CD4-positive, alpha-beta T cell treated with Interleukin-17A for 4 hours (primary cell): ENCODE results near the gene ADRM1.

Experiments used
- DNase-seq: peaks from one replicate; pipeline ENCODE4 v3.0.0-alpha.2; 2020; ENCODE audit warnings: mixed read lengths

ADRM1 gene

DNA sequence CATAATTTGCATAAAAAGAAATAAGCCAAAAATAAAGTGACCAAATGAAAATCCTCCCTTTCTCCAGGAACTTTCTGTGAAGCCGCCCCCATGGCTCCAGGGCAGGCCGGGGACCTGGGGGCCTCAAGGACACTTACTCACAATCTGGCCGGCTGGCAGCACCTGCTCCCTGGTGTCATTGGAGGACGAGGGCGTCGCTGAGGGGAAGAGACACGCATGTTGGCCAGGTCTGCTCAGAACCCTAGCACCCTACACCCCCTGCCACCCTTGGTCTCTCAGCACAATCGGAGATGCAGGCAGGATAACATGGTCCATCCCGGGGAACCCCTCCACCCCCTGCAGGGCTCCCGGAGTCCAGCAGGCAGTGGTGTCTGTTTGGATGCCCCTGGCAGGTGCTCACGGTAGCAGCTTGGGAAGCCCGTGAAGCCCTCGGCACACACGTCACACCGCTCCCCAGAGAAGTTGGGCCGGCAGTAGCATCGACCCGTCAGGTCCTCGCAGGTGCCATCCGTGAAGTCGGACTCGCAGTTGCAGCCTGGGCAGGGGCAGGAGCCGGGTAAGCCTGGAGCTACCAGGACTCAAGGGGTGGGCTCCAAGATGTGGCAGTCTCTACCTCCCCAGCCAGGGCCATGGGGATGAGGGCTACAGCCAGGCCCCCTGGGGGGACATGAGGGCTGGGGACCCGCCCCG is 43.0 kb downstream of the ADRM1 start:
- DNase-seq: no peak

DNA sequence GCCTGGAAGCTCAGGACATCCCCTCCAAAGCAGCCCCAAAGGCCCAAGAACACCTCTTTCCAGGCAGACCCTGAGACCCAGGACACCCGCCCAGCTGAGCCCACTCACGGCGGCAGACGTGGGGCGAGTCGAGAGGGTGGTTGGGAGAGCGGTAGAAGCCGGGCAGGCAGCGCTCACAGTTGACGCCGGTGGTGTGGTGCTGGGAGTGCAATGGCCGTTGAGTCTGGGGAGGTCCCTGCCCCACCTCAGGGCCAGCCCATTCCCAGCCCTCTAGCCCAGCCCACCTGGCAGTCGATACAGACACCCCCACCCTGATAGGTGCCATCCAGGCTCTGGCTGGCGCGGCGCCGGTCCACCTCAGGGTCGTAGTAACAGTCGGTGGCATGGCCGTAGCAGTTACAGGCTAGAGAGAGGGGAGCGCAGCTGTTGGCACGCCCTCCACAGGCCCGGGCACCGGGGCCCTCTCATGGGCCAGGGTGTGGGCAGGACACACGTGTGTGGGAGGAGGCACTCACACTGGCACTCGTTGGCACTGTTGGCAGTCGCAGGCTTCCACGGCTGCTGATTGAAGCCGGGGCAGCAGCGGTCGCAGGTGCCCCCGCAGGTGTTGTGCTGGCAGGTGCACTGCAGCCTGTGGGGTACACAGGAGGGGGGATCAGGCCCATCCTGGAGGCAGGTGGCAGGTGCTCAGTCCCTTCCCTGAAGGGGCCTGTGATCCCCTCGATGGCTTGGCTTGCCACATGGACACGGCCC is 43.8 kb downstream of the ADRM1 start:
- DNase-seq: no peak

DNA sequence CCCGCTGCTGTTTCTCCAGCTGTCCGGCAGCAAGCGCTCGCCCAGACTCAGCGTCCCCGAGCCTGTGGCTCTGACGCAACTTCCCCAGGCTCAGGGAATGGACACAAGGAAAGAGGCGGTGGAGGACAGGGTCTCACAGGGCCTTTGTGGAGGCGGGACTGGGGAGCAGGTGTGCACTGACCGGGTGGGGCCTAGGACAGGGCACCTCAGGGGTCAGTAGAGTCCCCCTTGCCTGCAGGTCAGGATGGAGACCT is 44.3 kb downstream of the ADRM1 start:
- no peak for DNase-seq

DNA sequence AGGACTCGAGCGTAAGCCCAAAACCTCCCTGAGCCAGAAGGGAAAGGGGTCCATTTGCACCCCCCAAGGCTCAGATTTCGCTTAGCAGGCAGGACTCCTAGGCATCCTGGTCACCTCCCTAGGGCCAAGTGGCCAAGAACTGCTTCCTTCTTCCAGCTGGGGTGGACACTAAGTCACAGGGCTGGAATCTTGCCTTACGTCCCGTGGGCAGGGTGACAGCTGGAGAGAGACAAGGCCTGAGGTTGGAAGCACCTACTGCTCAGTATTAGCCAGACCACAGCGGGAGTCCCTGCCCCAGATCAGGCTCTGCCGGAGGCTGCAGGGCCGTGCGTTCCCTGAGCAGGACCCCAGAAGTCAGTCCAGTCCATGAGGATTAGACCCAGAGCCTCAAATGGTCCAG is 44.6 kb downstream of the ADRM1 start:
- no peak for DNase-seq

DNA sequence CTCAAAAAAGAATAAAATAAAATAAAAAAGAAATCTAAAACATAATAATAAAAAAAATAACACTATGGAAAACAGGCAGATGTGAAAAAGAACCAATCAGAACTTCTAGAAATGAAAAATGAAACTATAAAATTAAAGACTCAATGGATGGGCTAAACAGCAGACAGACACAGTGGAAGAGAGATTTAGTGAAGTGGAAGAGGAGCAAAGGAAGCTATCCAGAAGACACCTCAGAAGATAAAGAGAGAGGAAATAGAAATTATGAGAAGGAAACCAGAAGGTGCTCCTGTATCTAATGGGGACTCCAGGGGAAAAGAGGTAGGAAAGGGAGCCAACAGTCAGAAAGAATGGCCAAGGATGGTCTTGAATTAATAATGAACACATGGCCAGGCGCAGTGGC is 45.8 kb downstream of the ADRM1 start:
- no peak for DNase-seq

DNA sequence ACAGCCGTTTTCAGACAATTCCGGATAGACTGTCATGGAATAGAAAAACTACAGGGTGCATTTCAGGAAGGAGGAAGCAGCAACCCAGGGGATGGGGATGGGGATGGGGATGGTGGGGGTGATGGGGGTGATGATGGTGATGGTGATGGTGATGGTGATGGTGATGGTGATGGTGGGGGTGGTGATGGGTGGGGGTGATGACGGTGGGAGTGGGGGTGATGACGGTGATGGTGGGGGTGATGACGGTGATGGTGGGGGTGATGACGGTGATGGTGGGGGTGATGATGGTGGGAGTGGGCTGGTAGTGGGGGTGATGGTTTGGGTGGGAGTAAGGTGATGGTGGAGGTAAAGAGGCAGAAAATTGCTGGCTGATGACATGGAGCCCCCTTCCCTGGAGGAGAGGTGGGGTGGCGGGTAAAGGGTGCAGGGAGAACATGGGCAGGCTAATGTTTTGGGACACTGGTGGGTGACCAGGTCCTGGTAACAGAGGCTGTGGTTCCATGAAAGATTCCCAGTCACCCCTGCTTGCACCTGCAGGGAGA is 46.8 kb downstream of the ADRM1 start:
- DNase-seq: no peak

DNA sequence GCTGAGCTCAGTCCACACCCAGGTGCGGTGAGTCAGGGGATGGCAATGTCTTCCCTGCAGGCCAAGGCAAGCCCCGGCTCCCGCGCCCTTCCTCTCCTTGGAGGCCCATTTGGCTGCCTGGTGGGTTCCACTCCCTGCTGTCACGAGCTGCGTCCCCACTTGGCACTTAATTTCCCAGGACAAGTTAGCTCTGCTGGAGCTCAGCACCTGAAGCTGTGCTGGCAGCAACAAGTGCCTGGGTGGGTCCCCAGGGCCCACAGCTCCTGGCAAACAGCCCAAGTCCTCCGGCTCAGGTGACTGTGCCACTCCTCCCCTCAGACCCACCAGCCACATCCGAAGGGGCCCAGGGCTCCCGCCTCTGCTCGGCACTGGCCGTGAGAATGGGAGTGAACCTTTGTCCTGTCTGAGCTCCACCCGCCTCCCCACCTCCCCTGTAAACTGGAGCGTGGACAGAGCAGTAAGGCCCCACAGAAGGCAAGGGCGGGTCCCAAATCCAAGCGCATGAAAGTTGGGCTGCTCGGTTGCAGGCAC is 47.4 kb downstream of the ADRM1 start:
- DNase-seq: no peak

DNA sequence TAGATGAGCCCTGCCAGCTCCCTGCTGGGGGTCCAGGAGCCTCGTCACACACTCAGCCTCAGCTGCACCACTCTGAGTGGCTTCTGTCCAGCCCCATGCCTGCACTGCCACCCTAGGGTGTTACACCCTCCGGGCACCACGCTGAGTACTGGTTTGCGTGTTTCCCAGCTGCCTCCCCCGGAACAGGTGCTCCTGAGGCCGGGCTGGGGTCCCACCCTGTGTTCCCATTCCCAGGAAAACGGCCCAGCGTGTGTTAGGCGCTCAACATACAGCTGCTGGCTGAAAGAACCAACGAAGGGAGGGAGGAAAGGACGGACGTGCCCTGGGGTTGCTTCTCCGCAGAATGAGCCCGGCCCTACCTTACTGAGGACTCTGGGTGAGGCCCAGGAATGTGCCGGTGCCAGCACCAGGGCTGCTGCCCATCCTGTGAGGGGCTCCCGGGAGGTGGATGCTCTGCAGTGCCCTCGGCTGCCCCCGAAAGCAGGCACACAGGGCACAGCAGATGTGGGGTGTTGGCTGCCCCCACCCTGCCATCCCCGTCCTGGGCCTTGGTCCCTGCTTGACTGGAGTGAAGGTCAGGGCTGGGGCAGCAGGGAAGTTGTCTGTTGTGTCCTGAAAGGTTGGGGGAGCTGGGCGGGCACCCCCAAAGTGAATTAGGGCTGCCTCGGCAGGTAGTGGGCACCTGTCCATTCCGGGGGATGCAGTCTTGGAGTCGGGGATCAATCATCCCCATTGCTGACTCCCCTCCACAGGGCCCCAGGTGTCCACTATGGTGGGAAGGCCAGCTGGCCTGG is 48.0 kb downstream of the ADRM1 start:
- no peak for DNase-seq

DNA sequence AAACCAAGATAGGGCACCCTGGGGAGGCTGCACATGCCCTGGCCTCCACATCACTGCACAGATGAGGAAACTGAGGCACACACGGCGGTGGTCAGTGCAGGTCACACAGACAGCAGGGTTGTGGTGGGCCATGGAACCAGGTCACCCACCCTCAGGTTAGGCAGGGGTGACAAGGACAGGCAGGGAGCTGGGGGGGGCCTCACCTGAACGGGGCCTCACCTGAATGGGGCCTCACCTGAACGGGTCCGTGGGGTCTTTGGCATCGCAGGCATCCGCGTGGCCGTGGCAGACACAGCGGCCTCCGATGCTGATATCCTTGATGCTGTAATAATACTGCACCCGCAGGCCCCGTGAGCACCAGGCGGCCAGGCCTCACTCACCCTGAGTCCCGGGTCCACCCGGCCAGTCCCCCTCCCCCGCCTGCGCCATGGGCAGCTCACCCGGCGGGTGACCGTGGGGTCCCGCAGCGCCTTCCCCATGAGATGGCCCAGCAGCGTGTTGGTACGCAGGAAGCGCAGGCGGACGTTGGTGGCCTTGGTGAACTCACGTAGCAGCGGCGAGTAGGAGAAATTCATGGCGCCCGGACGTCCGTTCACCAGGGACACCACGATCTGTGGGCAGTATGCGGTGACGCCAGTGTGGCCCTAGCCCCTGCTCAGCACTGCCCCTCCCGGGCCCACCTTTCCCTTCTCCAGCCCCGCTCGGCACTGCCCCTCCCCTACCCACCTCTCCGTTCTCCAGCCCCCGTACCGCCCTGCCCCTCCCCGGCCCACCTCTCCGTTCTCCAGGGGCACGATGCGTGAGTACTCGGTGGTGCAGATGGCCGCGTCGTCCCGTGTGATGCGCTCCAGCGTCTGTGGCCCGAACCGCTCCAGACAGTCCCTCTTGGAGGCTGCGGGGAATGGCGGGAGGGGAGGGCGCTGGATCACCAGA is 48.9 kb downstream of the ADRM1 start:
- no peak for DNase-seq

DNA sequence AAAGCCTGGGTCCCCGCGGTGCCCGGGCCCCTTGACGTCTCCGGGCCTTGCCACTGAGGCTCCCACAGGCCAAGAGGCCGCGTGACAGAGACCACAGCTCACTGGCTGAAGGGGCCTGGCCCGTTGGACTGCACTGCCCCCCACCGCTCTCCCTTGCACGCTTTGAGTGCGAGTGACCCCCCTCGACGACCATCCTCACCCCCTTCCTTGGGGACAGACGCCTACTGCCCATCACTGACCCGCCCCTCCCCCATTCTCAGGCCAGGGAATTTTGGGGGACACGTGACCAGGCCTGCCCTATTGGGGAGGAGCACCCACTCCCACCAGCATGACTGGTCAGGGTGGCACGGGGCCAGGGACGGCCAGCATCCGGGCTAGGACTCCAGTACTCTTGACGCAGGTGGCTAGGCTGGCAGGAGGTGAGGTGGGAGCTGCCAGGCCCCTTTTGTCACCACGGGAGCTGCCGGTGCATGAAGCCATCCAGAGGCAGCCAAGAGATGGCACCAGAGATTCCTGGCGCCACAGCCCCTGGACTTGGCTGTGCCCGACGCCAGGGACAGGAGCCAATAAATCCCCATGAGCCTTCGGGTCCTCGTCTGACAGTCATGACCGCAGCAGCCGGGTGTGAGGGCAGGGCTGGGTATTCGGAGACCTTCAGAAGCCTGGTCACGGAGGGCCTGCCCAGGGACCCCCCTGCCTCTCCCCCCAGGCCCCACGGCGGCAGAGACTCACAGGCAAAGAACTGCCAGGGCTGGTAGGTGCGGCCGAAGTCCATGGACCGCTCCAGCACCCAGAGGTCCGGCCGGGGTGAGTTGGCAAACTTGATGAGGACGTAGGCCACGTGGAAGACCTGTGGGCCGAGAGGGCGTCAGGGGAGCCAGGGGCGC is 49.8 kb downstream of the ADRM1 start:
- DNase-seq: no peak

DNA sequence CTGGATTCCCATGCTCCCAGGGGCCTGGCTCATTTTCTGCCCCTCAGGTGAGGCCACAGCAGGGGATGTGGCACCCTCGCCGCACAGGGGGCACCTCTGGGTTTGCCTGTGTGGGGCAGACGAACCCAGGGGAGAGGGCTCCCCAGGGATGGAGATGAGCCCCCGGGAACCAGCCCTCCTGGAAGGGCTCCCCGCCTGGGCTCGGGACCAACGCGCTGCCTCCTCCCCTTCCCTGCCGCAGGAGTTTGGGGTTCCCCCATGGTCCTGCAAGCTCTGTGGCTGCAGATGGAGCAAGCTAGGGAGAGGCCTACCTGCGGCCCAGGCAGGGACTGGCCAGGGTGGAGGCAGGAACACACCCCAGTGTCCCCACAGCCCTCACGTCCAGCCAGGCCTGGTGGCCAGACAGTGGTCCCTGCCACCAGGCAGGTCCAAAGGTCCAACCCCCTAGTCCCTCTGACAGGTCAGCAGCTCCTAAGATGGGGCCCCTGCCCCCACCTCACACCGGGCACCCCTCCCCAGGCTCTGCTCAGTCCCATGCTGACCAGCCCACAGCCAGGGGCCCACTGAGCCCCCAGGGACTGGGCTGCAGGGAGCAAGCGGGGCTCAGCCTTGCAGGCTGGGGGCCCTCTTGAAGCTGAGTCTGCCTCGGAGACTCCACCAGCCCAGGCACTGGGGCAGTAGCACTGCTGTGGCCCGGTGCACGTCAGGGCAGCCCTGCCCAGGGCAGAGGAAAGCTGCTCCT is 50.7 kb downstream of the ADRM1 start:
- no peak for DNase-seq

DNA sequence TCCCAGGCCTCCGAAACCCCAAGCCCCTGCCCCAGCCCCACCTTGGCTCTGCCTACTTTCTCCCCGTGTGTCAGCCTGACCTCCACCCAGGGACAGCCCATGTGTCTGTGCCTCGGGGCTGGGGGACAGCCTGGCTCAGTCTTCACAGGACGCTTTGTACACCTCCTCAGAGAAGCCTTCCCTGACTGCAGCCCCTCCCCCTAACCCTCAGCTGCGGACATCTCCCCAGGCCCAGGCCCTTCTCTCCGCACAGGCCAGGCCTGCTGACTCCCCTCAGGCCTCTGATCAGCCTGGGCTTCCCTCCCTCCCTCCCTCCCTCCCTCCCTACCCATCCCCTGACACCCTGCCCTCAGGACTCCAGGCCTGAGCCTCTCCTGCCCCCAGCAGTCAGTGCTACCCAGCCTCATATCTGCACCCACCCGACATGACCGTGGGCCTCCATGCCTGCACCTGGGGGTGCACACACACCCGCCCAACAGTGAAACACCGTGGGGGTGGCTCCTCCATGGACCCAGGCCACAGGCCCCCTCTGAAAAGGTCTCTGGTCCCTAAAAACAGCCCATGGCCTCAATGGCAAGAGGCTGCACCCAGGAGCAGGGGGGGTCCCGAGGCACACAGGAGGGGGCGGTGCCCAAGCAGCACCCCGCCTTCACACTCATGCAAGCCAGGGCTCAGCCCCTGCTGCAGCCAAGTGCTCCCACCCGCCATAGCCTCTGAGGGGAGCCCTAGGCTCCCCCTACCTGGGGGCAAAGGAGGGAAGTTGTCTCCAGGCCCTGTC is 51.4 kb downstream of the ADRM1 start:
- DNase-seq: no peak

DNA sequence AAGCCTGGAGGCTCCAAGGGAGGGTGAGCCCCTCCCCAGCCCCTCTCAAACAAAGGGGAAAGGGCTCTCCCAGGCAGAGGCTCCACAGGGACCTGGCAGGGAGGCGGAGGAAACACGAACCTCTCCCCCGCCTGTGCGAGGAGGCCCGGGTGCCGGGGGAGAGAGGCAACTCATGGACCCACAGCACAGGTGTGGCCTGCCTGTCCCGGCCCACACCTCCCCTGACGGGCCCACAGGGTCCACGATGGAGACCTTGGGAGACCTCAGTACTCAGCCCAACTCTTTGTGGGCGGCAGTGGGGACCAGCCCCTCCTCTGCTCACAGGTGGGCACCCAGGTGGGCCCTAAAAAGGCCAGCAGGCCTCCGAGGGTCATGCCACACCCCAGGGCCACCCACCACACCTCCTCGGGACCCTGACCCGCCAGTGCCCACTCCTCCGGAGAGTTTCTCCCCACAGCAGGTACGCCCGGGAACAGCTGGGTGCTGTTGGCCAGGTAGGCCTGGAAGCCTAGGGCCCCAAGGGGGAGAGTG is 52.1 kb downstream of the ADRM1 start:
- DNase-seq: no peak

DNA sequence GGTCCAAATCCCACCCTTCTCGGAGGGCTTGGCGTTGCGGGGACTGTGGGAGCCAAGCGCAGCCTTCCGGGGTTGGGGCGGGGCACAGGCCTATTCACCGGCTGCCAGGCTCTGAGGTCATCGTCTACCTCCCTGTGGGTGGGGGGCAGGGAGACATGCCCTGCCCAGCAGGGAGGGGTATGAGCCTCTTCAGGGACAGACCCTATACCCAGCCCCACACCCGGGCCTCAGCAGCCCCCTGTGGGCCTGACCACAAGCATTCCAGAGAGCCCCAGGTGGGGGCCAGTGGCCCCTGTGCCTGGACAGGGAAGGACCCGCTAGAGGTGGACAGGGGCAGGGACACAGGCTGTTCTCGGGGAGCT is 52.7 kb downstream of the ADRM1 start:
- DNase-seq: no peak

DNA sequence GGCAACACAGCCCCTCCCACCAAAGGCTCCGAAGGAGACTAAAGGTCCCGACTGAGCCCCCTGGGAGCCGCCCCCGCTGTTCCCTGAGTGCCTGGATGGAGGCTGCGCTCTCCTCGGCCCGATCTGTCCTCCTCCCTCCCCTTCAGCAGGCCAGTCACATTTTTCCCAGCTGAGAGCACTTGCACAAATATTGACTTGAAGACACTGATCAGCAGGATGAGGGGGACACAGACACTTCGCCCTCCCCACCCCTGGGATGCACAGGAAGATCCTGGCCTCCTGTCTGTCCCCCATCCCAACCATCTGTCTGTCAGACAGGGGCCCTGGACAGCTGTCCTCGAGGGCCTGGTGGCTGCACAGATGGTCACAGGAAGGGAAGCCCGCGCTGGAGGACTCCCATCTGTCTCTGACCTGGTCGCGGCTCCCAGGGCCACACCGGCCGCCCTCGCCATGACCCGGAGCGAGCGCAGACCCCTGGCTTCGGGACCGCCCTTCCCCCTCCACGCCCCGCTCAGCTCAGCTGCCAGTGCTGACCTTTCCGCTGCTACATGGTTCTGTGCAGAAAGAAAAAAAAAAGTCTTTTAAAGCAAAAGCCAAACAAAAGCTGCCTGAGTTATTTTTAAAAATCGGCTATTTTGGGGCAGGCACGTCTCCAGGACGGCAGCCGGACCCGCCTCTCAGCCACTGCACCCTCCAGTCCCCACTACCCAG is 53.2 kb downstream of the ADRM1 start:
- no peak for DNase-seq

DNA sequence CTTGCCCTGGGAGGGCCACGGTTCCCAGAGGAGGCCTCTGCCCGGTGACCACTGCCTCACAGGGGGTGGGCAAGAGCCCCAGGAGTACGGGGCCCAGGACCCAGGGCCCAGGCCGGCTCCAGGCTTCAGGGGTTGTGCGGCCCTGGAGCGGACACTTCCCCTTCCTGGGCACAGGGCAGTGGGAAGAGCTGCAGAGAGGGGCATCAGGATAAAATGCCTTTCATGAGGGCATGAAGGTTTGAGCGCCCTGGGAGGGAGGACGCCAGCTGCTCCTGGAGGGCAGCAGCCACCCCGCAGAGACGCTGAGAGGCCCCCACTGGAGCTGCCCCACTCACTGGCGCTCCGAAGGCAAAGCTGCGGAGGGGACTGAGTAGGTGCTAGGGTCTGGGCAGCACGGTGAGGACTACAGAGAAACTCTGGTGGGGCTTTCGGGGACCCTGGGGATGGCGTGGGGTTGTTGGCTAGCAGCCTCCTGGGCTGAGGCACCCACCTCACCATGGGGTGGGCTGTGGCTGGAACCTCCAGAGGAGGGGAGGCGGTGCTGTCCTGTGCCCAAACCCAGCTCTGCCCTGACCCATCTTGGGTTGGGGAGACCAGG is 53.9 kb downstream of the ADRM1 start:
- no peak for DNase-seq

DNA sequence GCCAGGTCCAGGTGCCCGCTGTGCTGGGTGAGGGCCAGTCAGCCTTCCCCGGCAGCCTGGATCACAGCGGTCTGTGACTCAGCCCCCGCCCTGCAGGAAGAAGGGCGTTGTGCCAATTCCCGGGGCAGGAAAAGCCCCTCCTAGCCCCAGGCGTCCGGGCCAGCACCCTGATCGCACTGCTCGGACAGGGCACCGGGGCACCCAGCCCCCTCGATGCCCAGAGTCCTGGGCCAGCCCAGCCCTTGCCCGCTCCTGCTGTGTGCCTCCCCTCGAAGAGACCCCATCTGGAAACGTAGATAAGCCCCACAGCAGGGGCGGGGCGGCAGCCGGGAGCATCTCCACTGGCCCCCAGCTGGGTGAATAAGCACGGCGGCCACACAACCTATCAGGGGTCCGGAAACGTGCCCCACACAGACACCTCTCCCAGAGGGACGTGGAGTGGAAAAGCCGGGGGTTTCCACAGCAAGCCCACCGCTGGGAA is 54.4 kb downstream of the ADRM1 start:
- no peak for DNase-seq

DNA sequence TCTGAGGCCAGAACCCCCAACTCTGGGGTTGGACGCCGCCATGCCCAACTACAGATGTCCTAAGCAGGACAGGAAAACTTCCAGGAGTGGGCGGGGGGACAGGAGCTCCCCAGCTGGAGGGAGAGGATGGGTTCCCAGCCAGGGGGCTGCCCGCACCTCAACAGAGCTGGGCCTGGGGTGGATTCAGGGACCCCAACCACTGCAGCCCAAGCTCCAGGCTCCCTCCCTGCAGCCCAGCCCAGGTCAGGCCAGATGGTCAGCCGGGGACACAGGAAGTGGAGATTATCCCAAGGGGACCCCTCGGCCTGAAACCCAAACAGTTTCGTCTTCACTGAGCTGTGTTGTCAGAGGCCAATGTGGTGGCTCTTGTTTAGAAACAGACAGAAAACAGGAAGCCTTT is 54.9 kb downstream of the ADRM1 start:
- no peak for DNase-seq
